GM18526 (cell line): ENCODE results near the gene PRDM11.

Source experiments
- POLR2A ChIP-seq: IDR thresholded peaks from 3 replicates; pipeline ENCODE4 v1.6.1; 2011; ENCODE audit not compliant: insufficient read length; ENCODE audit errors: extremely low read depth

The PRDM11 gene

DNA sequence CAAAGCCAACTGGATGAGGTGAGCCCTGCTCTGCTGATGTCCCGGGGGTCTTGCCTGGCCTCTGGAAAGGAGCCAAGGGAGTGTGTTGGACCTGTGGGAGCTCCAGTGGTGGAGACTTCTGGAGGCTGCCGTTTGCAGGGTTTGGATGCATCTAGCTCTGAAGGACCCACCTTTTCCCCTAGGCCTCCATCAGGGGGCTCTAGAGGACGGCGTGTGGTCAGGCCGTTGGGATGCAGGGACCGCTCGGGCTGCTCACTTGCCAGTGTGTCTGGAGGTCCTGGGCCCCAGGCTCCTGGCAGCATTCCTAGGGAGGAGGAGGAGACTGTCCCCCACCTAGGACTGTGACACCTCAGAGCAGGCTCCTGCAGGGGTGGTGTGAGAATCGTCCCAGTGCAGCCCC, 58.3 kb downstream of the PRDM11 start:
- TF ChIP-seq POLR2A, result no peak

DNA sequence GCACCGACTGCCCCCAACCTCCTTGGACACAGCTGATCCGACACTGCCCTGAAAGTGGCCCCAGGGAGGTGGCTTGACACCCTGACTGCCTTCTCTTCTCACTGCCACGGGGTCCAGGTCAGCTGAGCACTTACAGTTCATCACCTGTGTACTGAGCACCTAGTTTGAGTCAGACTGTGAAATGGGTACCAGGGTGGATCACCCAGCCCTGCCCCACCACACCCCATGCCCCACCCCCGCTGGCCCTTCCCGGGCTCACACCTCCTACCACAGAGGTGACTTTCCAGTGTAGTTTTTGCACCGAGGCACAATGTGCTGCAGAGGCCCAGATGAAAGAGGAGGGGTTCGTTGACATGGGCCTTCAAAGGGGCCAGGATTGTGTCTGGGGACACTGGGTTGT, 59.5 kb downstream of the PRDM11 start:
- TF ChIP-seq POLR2A, result no peak

DNA sequence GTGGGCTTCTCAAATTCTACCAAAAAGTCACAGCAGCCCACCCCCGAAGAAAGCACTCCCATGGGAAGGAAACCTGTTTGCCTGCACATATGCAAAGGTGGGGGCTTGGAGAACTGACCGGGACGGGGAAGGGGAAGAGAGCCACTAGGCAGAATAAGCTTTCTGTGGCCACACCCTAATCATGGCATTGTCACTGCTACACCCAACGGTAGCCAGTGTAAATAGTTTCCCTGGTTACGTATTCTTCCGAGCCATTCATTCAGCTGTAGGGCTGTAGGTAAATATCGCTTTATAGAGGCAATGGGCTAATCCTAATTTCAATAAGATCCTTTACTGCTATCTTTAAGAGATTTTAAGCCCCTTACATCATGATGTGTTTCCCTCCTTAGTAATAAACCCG, 61.7 kb downstream of the PRDM11 start:
- TF ChIP-seq POLR2A, result no peak

DNA sequence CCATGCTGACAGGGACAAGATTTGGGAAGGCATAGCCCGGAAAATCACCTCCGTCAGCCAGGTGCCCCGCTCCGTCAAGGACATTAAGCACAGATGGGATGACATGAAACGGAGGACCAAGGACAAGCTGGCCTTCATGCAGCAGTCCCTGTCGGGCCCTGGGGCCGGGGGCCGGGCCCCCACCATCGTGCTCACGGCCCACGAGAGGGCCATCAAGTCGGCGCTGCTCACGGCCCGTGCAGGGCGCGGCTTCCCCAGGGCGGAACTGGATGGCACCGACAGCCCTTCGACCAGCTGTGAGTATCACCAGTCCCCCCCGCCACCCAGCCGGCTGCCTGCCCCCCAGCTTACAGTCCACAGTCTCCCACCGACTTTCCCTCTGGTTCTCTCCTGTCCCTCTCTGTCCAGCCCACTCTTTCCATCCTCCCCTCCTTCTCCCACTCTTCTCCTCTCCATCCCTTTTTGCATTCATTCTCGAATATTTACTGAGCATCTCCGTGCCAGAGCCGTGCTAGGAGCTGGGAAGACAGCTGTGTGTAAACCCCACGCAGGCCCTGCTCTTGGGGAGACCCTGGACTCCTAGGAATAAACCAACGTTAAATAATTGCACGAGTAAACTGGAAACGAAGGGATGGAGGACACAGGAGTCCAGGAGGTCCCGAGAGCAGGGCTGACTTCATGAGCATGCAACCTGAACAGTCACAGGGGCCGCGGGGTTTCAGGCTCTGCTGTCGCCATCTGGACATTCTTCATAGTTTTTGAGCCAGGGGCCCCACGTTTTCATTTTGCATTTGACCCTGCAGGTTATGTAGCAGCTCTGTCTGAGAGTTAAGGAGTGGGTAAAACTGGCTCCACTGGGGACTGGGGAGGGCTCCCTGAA, 62.8 kb downstream of the PRDM11 start:
- TF ChIP-seq POLR2A, result no peak

DNA sequence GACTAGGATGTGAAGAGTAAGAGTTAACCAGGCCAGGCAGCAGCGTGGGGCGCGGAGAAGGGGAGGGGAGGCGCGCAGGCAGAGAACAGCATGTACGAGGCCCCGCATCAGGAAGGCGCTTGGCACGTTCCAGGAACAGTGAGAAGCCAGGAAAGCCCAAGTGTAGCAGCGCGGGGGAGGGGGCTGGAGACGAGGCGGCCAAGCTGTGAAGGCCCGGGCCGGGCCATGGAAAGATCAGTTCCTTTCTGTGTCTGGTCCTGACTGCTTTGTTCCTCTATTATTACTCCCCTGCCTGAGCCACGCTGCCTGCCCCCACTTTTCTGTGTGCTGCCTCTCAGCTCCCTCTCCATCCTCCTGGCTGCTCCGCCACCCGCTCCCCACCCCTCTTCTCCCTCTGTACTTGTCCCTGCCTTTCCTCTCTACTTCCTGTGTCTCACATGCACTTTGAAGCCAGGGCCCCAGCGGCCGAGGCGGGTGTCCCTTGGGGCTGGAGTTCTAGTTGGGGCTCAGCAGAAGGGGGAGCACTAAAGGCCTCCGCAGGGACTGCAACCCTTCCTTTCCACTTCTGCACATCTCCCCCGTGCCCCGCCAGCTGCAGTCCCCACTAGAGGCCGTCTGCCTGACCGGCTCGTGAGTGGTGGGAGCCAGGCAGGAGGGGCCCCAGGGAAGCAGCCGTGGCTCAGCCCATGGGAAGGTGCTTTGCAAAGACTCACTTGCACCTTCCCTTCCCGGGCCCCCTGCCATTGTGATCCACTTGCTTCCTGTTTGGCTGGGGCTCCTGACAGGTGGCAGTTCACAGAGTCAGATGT, 63.7 kb downstream of the PRDM11 start:
- TF ChIP-seq POLR2A, result no peak

DNA sequence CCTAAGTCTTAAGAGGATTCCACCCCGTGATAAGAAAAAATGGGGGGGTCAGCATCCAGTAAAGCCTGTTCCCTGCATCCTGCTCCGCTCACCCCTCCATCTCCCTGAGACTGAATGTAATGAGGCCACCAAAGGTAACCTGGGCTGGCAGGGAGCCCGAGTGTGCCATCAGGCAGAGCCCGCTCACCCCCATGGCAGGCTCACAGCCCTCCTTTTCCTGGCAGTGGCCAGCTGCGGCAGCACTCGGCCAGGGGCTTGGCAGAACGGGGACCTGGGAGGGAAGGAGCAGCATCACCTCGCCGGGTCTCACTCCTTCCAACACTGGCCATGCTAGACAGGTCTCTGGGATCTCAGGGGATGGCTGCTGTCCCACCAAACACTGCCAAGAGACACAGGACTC, 64.4 kb downstream of the PRDM11 start:
- no peak for TF ChIP-seq POLR2A

DNA sequence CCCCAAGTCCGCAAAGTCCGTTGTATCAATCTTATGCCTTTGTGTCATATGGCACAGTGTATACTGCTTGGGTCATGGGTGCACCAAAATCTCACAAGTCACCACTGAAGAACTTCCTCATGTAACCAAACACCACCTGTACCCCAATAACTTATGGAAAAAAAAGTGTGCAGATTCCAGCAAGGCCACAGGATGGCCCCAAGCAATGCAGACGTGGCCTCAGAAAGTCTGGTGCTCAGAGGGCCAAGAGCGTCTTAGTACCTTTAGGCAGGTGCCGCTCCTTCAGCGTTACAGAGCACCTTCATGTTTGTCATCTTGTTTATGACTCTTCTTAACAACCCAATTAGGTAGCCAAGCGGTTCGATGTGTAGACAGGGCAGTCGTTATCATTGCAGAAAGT, 65.3 kb downstream of the PRDM11 start:
- no peak for TF ChIP-seq POLR2A

DNA sequence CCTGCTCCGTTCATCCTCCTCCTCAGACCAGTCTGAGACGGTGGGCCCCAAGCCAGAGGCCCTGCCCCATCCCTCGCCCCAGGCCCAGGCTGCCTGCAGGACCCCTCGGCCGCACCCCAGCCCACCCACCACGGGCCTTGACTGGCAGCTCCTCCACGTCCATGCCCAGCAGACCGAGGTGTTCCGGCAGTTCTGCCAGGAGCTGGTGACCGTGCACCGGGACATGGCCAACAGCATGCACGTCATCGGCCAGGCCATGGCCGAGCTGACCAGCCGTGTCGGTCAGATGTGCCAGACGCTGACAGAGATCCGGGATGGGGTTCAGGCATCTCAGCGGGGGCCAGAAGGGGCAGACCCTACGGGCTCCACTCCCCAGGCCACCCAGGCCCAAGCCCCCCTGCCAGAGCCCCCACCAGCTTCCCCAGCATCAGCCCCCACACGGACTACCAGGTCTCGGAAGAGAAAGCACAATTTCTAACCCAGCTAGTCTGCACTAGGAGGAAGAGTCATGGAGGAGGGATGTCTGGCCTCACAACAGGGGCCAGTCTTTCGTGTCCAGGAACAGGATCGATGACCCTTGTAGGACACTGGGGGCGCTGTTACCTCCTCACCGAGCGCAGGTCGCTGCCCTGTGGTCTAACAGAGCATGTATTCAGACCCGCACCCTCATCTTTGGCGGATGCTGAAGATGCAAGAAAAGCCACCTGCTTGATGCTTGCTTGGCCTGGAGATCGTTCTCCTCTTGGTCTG, 66.3 kb downstream of the PRDM11 start:
- TF ChIP-seq POLR2A, result no peak

DNA sequence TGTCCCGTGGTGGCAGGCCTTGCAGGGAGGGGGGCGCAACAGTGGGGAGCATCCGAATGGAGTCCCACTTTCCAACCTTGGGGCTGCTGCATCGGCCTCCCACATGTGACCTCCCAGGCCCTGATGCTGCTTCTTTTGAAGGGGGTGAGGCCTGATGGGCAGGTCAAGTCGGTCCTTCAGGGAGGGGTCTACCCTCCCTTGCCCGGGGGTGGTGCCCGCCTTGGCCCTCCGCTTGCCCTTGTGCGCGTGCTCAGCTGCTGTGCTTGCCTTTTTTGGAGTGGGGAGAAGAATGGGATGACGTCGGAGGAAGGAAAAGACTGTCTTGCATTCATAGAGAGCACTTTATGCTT, 66.9 kb downstream of the PRDM11 start:
- TF ChIP-seq POLR2A, result no peak

DNA sequence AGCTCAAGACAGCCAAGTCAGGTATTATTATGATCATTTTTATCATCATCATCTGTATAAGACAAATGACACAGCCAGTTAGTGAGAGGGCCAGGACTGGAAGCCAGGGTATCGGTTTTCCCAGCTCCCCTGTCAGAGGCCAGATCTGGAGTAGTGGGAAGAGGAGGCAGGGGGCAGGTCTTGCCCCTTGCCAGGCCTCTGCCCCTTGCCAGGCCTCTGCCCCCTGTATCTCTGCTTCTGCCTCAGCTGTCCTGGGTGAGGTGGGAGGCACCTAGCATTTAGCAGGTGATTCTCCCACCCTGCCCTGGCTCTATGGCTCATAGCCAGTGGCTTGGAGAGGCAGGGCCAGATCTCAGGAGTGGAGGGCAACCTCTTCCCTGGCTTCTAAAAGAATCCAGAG, 67.3 kb downstream of the PRDM11 start:
- TF ChIP-seq POLR2A, result no peak

DNA sequence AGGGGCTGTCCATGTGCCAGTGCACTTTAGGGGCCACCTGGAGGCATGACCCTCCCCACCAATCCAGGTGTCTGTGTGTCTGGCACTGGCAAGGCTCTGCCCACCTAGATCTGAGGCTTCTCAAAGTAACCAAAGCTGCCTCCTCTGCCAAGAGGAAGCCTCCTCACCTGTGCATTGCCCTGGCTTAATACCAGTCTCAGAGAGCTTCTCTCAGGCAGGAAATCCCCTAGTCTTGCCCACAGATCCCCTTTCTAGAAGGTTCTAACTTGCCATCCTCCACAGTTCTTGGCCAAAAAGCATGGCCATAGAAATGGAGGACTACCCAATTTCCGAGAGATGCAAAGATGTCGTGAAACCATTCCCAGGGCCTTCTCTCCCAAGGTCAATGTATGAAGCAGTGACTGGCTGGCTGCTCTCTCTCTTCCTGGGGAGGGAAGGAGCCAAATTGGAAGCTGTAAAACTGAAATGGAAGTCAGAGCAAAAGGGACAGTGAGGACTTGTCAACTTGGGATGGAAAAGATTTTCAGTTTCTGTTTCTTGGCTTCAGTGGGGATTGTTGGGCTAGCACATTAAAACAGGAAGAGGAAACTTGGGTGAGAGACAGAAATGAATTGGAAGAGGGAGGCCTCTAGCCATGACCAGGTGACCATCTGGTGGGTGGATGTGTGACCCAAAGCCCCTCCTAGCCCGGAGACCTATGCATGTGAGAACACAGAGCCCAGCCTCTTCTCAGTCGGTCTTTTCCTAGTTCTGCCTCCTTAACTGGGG, 68.8 kb downstream of the PRDM11 start:
- TF ChIP-seq POLR2A, result no peak

DNA sequence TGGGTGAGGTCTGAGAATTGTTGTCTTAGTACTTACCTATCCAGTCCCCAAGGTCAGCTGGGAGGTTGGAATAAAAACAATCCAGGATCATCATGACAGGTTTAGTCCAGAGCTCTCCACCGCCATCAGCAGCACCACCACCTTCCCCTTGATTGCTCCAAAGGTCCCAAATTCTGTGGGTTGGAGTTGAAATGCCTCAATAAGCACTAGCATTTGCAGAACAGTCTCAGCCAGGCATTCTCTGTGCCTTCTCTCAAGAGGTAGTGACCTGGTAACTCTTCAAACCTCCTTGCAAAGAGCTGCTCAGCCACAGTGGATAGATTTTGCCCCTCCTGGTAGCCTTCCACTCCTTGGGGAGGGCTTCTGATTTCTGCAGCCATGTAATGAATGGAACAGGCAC, 69.6 kb downstream of the PRDM11 start:
- TF ChIP-seq POLR2A, result no peak

DNA sequence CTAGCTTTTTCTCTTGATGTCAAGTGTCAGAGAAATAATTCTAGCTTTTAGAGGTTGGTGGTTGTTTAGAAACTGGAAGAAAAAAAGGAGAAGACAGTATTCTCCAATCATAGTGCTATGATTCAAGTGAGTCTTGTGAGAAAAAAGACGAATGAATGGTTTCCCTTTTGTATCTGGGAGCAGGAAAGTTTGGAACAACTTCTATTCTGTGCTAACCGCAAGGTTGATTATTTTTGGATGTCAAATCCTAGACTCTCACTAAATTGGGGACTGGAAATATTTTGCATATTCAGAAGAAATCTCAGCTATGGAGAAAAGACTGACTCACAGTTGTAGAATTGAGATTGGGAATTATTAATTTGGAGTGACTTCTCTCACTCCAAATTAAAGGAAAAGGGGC, 70.5 kb downstream of the PRDM11 start:
- TF ChIP-seq POLR2A, result no peak

DNA sequence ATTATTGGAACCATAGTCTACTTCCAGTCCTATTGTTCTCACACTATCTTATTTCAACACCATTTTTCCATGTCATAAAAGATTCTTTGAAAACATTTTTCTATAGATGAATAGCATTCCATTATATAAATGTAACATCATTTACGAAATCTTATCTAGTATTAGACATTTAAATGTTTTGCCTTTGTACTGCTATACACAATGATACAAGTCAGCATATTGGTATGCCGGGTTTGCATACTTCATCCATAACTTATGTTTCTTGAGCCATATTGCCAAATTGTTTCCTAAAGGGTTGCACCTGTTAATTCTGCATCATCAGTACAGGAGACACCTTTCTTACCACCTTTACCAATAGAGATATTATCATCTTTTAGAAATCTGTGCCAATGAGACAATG, 71.6 kb downstream of the PRDM11 start:
- TF ChIP-seq POLR2A, result no peak

DNA sequence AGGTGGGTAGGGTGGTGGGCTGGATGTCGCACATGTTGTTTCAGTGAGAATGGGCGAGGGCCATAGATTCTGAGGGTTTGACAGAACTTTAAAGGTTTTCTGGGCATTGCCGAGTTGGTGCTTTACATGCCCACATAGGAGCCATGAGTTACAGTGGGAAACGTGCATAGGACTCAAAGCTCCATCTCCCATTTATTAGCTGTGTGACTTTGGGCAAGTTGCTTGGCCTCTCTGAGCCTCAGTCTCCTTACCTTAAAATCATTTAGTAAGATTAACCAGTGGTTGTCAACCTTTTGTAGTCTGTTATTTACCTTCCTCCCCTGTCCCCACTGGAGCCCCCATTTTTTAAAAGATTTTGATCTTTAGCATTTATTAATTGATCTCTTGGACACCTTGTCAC, 72.3 kb downstream of the PRDM11 start:
- no peak for TF ChIP-seq POLR2A

DNA sequence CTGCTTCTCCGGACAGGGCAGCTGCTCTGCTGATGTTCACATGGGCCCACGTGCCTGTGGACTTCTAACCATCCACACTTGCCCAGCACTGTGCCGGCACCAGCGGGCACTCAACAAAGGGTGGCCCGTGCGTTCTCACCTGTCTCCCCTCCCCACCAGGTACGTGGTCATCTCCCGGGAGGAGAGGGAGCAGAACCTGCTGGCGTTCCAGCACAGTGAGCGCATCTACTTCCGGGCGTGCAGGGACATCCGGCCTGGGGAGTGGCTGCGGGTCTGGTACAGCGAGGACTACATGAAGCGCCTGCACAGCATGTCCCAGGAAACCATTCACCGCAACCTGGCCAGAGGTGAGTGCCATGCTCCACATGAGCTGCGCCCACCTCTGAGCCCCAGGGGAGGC, 73.0 kb downstream of the PRDM11 start:
- no peak for TF ChIP-seq POLR2A

DNA sequence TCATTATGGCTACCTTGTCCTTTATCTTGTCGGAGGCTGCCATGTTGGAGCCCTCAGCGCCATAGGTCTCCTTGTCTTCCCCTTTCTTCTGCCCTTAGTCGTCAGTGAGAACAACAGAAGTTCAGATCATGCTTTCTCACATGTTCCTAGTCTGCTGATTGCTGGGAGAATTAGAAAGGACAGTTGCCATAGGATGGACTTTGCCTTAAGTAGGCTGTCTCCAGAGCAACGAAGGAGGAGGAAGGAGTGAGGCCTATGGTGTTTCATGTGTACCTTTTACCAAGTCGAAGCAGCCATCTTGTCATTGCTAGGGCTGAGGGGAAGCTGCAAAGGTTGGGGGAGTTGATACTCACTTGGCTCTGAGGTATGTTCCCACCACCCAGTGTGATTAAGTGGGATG, 77.1 kb downstream of the PRDM11 start:
- TF ChIP-seq POLR2A, result no peak
